ENCODE results near the gene RPS4Y2.

DNA sequence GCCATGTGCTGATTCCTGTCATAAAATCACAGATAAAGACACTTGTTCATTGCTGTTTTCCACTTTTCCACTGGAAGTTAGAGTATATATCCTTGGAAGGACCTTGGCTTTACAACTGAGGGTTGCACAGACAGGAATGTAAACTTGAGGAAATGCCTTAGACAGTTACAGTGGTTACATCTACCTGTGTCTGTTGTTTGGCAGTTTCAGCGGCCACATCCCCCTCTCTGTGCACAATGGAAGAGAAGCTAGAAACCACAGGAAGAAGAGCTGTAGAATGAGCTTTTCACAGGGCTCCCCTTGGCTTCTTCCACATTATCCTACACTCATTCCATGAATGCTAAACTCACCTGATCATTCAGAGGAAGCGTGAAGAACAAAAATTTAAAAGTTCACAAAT is 9.0 kb upstream of the RPS4Y2 start:
- TF ChIP-seq, protein P1, sequence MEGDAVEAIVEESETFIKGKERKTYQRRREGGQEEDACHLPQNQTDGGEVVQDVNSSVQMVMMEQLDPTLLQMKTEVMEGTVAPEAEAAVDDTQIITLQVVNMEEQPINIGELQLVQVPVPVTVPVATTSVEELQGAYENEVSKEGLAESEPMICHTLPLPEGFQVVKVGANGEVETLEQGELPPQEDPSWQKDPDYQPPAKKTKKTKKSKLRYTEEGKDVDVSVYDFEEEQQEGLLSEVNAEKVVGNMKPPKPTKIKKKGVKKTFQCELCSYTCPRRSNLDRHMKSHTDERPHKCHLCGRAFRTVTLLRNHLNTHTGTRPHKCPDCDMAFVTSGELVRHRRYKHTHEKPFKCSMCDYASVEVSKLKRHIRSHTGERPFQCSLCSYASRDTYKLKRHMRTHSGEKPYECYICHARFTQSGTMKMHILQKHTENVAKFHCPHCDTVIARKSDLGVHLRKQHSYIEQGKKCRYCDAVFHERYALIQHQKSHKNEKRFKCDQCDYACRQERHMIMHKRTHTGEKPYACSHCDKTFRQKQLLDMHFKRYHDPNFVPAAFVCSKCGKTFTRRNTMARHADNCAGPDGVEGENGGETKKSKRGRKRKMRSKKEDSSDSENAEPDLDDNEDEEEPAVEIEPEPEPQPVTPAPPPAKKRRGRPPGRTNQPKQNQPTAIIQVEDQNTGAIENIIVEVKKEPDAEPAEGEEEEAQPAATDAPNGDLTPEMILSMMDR (IDR thresholded peaks at IDR 0.05): no peak
- TF ChIP-seq POLR2A (IDR thresholded peaks at IDR 0.05): no peak

Measured in thyroid gland (tissue), 4 donors.